ENCODE data around the gene TUBAL3. TPM values are rescaled to one million over a fixed set of nuclear protein-coding genes. Genes with fewer than 3 reads are reported as not detected.

Gene TUBAL3
- polyA plus RNA-seq, 4 donors, result 11.4 to 97.7 (median 56.9) TPM

DNA sequence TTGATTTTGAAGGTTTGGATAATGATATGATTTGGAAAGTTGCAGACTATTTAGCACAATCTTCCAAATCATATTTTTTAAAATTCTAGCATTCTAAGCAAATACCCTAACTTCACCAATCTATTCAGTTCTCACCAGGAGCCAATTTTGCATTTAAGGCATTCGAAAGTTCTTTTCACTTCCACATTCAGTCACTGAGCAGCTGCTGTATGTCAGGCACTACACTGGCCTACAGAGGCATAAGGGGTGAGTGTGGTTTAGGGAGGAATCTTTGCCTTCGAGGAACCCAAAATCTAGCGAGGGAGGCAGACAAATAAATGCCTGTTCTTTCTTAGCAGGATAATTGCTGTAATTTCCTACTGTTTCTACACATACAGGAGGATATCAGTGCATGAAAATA lies 50.6 kb downstream of the TUBAL3 start:
- no peak overlapping the region for H3K4me3 ChIP-seq (ENCODE audit: low read depth in 1 of 3, low read length in 3 of 3)
- no peak for FAIRE-seq
- H3K27ac ChIP-seq (ENCODE audit: low read depth in 1 of 3, low read length in 2 of 3), result no peak overlapping the region
- H3K27me3 ChIP-seq (ENCODE audit: control insufficient read depth in 3 of 3, insufficient read depth in 3 of 3, low read length in 3 of 3), result peaks cover 0 to 2% (median 0%) of the 10 kb centered on the region in 3 donors
- no peaks in the 10 kb centered on the region for H3K36me3 ChIP-seq (ENCODE audit: control insufficient read depth in 3 of 3, insufficient read depth in 2 of 3, low read depth in 1 of 3, low read length in 3 of 3)
- no peak for DNase-seq
- WGBS, 3 donors, result 56 to 88% (median 61%) methylated on average over 3 of the region's 3 CpGs
- no peaks in the 10 kb centered on the region for H3K9me3 ChIP-seq (ENCODE audit: control insufficient read depth in 2 of 2, insufficient read depth in 1 of 2, low read depth in 1 of 2, low read length in 1 of 2)
- no peaks in the 10 kb centered on the region for H3K4me1 ChIP-seq (ENCODE audit: control insufficient read depth in 3 of 3, insufficient read depth in 2 of 3, low read depth in 1 of 3, low read length in 2 of 3)

DNA sequence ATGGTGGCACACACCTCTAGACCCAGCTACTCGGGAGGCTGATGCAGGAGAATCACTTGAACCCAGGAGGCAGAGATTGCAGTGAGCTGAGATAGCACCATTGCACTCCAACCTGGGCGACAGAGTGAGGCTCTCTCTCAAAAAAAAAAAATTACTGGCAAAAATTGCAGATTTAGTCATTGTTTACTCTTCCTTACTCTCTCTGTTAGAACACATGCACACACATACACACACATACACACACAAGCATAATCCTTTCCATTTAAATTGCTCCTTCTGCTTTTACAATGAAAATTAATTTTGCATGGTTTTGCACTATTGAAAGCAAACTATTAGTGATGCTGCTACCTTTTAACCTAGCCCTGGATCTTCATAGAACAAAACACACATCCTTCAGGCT lies 55.3 kb downstream of the TUBAL3 start:
- WGBS, 3 donors, result 70 to 84% (median 83%) methylated on average over 2 of the region's 2 CpGs
- Histone ChIP-seq H3K4me3 (ENCODE audit: low read depth in 1 of 3, low read length in 3 of 3) (no peak overlapping the region), H3K27ac (ENCODE audit: low read depth in 1 of 3, low read length in 2 of 3) (no peak overlapping the region), H3K4me1 (ENCODE audit: control insufficient read depth in 3 of 3, insufficient read depth in 2 of 3, low read depth in 1 of 3, low read length in 2 of 3) (no peaks in the 10 kb centered on the region), H3K9me3 (ENCODE audit: control insufficient read depth in 2 of 2, insufficient read depth in 1 of 2, low read depth in 1 of 2, low read length in 1 of 2) (no peaks in the 10 kb centered on the region), H3K36me3 (ENCODE audit: control insufficient read depth in 3 of 3, insufficient read depth in 2 of 3, low read depth in 1 of 3, low read length in 3 of 3) (no peaks in the 10 kb centered on the region), H3K27me3 (ENCODE audit: control insufficient read depth in 3 of 3, insufficient read depth in 3 of 3, low read length in 3 of 3) (no peaks in the 10 kb centered on the region)
- DNase-seq (no peak), FAIRE-seq (no peak)

DNA sequence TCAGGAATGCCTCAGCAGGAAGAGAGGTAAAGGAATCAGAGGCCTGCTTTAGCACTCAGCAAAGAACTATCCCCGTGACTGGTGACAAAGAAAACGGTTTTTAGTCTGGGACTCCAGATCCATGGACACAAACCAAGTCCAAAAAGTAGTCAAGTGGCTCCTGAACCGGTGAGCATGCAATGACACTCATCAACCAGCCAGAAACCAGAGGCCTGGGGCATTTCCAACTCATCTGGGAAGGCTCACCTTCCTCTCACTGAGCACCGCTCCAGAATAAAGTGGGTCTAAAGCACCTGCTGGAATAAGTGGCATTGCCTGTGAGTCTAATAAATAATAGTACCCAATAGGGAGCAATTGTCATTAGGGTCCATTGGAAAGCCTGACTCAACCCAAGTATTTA lies 57.7 kb downstream of the TUBAL3 start:
- no peaks in the 10 kb centered on the region for H3K36me3 ChIP-seq (ENCODE audit: control insufficient read depth in 3 of 3, insufficient read depth in 2 of 3, low read depth in 1 of 3, low read length in 3 of 3)
- no peaks in the 10 kb centered on the region for H3K4me1 ChIP-seq (ENCODE audit: control insufficient read depth in 3 of 3, insufficient read depth in 2 of 3, low read depth in 1 of 3, low read length in 2 of 3)
- no peaks in the 10 kb centered on the region for H3K27me3 ChIP-seq (ENCODE audit: control insufficient read depth in 3 of 3, insufficient read depth in 3 of 3, low read length in 3 of 3)
- FAIRE-seq (no peak), DNase-seq (no peak)
- no peak overlapping the region for H3K27ac ChIP-seq (ENCODE audit: low read depth in 1 of 3, low read length in 2 of 3)
- 72 to 85% (median 79%) methylated on average over 4 of the region's 4 CpGs for WGBS, 3 donors
- H3K9me3 ChIP-seq (ENCODE audit: control insufficient read depth in 2 of 2, insufficient read depth in 1 of 2, low read depth in 1 of 2, low read length in 1 of 2), result no peaks in the 10 kb centered on the region
- H3K4me3 ChIP-seq (ENCODE audit: low read depth in 1 of 3, low read length in 3 of 3), result no peak overlapping the region

DNA sequence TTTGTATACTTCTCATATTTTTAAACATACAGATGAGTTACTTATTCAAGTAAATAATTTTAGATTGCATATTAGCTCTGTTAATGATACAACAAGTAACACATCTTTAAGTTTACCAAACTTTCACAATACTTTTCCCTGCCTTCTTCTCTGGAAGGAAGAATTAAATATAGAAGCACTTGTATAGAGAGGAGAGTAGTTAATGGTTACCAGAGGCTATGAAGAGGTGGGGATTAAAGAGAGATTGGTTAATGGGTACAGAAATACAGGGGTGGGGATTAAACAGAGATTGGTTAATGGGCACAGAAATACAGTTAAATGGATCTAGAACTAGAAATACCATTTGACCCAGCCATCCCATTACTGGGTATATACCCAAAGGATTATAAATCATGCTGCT lies 59.9 kb downstream of the TUBAL3 start:
- FAIRE-seq (no peak), DNase-seq (no peak)
- H3K27me3 ChIP-seq (ENCODE audit: control insufficient read depth in 3 of 3, insufficient read depth in 3 of 3, low read length in 3 of 3), result no peaks in the 10 kb centered on the region

DNA sequence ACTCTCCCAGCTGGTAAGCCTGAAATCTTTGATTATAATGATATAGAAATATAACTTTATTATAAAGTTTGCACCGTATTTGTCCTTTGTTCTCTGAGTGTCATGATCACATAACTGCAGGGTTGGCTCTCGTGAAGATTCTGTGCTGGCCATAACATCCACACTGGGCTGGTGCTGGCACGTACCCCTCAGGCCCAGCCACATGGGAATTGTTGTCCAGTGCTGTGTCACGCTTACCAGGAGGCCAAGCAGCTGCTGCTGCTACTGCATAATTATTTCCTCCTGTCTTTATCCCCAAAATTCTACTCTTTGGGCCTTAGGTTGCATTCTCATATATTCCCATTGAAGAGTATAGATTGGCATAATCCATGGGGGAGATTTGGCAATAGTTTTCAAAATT lies 60.6 kb downstream of the TUBAL3 start:
- WGBS, 3 donors, result 83 to 91% (median 87%) methylated on average over 4 of the region's 4 CpGs
- DNase-seq, result no peak
- Histone ChIP-seq H3K4me3 (ENCODE audit: low read depth in 1 of 3, low read length in 3 of 3) (no peak overlapping the region), H3K9me3 (ENCODE audit: control insufficient read depth in 2 of 2, insufficient read depth in 1 of 2, low read depth in 1 of 2, low read length in 1 of 2) (no peaks in the 10 kb centered on the region), H3K4me1 (ENCODE audit: control insufficient read depth in 3 of 3, insufficient read depth in 2 of 3, low read depth in 1 of 3, low read length in 2 of 3) (no peaks in the 10 kb centered on the region), H3K36me3 (ENCODE audit: control insufficient read depth in 3 of 3, insufficient read depth in 2 of 3, low read depth in 1 of 3, low read length in 3 of 3) (no peaks in the 10 kb centered on the region), H3K27ac (ENCODE audit: low read depth in 1 of 3, low read length in 2 of 3) (no peak overlapping the region), H3K27me3 (ENCODE audit: control insufficient read depth in 3 of 3, insufficient read depth in 3 of 3, low read length in 3 of 3) (no peaks in the 10 kb centered on the region)
- FAIRE-seq, result no peak

More for the DNA sequence above, 59.9 kb downstream of the TUBAL3 start:
- H3K36me3 ChIP-seq (ENCODE audit: control insufficient read depth in 3 of 3, insufficient read depth in 2 of 3, low read depth in 1 of 3, low read length in 3 of 3), result no peaks in the 10 kb centered on the region
- no peak overlapping the region for H3K4me3 ChIP-seq (ENCODE audit: low read depth in 1 of 3, low read length in 3 of 3)
- H3K4me1 ChIP-seq (ENCODE audit: control insufficient read depth in 3 of 3, insufficient read depth in 2 of 3, low read depth in 1 of 3, low read length in 2 of 3), result no peaks in the 10 kb centered on the region
- no peak overlapping the region for H3K27ac ChIP-seq (ENCODE audit: low read depth in 1 of 3, low read length in 2 of 3)
- H3K9me3 ChIP-seq (ENCODE audit: control insufficient read depth in 2 of 2, insufficient read depth in 1 of 2, low read depth in 1 of 2, low read length in 1 of 2), result no peaks in the 10 kb centered on the region

DNA sequence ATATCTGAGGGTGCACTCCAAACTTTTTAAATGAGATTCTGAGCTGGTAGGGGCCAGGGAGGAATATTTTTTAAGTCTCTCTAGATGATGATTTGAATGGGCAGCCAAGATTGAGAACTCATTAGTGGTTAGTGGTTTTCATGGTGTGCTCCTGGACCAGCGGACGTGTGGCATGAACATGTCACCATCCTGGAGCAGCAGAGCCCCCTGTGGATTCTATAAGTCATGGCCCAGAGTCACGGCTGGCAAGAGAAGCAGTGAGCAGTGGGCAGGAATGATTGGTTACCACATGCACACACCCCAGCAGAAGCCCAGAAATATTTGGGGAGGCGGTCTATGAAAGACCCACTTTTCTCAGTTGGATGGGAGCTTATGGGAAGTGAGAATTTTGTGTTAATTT lies 61.1 kb downstream of the TUBAL3 start:
- FAIRE-seq, result no peak
- DNase-seq, result no peak
- Histone ChIP-seq H3K36me3 (ENCODE audit: control insufficient read depth in 3 of 3, insufficient read depth in 2 of 3, low read depth in 1 of 3, low read length in 3 of 3) (no peaks in the 10 kb centered on the region), H3K4me1 (ENCODE audit: control insufficient read depth in 3 of 3, insufficient read depth in 2 of 3, low read depth in 1 of 3, low read length in 2 of 3) (no peaks in the 10 kb centered on the region), H3K9me3 (ENCODE audit: control insufficient read depth in 2 of 2, insufficient read depth in 1 of 2, low read depth in 1 of 2, low read length in 1 of 2) (no peaks in the 10 kb centered on the region), H3K27me3 (ENCODE audit: control insufficient read depth in 3 of 3, insufficient read depth in 3 of 3, low read length in 3 of 3) (no peaks in the 10 kb centered on the region), H3K4me3 (ENCODE audit: low read depth in 1 of 3, low read length in 3 of 3) (no peak overlapping the region), H3K27ac (ENCODE audit: low read depth in 1 of 3, low read length in 2 of 3) (no peak overlapping the region)
- WGBS, 3 donors, result 67 to 86% (median 67%) methylated on average over 4 of the region's 4 CpGs

Other genes starting within 250 kb of the TUBAL3 start
- under 1 TPM in 1 of 4 donors, not detected in 3; 0.06 TPM for gene AKR1C8, start 219.7 kb downstream of the TUBAL3 start, polyA plus RNA-seq
- 1 to 10 TPM in 3 of 4 donors, under 1 TPM in 1; 0.12 to 2.2 (median 2.0) TPM for gene AKR1C4, start 208.0 kb downstream of the TUBAL3 start, polyA plus RNA-seq
- gene UCN3, start 39.9 kb downstream of the TUBAL3 start, polyA plus RNA-seq, result 1 to 10 TPM; 1.9 to 5.8 (median 3.0) TPM
- gene NET1, start 7.7 kb upstream of the TUBAL3 start, polyA plus RNA-seq, result 100 to 1,000 TPM in 3 of 4 donors, 10 to 100 TPM in 1; 58.0 to 187 (median 140) TPM
- gene CALML5, start 94.7 kb upstream of the TUBAL3 start, polyA plus RNA-seq, result not detected
- under 1 TPM in 3 of 4 donors, not detected in 1; 0.07 to 0.27 (median 0.22) TPM for gene CALML3, start 120.1 kb upstream of the TUBAL3 start, polyA plus RNA-seq